ENCODE measurements around the gene OR2B2.

Gene OR2B2

DNA sequence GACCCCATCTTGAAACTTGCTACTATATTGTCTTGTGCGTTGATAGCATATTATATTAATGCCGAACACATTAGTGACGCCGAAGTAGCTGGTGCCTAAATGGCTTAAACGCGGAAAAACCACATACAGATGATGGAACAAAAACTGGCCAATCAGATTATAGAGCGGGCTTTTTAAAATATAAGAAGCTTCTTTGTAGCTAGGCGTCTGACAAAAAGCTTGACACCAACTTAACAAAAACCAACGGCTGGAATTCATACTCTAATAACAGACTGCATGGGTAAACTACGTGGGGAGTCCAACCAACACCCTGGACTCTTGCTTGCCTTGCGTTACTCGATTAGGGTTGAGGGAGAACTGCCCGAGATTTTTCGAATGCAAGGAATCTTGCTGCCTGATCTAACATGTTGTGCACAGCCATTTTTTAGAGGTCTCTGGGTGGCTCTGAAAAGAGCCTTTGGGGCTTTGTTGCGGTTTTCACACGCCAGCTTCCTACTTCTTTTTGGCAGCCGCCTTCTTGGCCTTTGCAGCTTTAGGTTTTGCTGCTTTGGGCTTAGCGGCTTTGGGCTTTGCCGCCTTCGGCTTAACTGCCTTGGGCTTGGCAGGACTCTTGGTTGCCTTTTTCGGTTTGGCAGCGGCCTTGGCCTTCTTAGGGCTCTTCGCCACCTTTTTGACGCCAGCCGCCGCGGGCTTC, 45.7 kb downstream of the OR2B2 start:
- TF ChIP-seq, protein P1, sequence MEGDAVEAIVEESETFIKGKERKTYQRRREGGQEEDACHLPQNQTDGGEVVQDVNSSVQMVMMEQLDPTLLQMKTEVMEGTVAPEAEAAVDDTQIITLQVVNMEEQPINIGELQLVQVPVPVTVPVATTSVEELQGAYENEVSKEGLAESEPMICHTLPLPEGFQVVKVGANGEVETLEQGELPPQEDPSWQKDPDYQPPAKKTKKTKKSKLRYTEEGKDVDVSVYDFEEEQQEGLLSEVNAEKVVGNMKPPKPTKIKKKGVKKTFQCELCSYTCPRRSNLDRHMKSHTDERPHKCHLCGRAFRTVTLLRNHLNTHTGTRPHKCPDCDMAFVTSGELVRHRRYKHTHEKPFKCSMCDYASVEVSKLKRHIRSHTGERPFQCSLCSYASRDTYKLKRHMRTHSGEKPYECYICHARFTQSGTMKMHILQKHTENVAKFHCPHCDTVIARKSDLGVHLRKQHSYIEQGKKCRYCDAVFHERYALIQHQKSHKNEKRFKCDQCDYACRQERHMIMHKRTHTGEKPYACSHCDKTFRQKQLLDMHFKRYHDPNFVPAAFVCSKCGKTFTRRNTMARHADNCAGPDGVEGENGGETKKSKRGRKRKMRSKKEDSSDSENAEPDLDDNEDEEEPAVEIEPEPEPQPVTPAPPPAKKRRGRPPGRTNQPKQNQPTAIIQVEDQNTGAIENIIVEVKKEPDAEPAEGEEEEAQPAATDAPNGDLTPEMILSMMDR (IDR thresholded peaks at IDR 0.05; ENCODE audit: insufficient read depth, low read depth, low read length, missing control alignments) = no peak
- DNase-seq (ENCODE audit: low read depth) = peak; percentile 93
- H3K4me3 ChIP-seq (ENCODE audit: low read depth, low read length) = peak overlapping the region; percentile 67

DNA sequence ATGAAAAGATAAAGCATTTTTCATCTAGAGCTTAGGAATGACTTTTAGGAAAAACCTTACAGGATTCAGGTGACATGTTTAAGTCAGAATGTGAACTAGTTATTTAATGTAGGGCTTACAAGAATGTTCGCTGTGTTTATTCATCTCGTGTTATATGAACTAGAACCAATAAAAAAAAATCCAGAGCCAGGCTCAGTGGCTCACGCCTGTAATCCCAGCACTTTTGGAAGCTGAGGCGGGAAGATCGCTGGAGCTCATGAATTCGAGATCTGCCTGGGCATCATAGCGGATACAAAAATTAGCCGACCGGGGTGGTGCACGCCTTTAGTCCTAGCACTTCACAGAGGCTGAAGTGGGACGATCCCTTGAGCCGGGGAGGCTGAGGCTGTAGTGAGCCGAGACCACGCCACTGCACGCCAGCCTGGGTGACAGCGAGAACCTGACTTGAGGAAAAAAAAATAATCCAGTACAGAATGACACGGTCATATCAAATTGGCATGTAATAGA, 46.3 kb downstream of the OR2B2 start:
- TF ChIP-seq, protein P1 (IDR thresholded peaks at IDR 0.05; ENCODE audit: insufficient read depth, low read depth, low read length, missing control alignments) = no peak
- H3K4me3 ChIP-seq (ENCODE audit: low read depth, low read length) = peak overlapping the region; percentile 67
- DNase-seq (ENCODE audit: low read depth) = peak; percentile 90

DNA sequence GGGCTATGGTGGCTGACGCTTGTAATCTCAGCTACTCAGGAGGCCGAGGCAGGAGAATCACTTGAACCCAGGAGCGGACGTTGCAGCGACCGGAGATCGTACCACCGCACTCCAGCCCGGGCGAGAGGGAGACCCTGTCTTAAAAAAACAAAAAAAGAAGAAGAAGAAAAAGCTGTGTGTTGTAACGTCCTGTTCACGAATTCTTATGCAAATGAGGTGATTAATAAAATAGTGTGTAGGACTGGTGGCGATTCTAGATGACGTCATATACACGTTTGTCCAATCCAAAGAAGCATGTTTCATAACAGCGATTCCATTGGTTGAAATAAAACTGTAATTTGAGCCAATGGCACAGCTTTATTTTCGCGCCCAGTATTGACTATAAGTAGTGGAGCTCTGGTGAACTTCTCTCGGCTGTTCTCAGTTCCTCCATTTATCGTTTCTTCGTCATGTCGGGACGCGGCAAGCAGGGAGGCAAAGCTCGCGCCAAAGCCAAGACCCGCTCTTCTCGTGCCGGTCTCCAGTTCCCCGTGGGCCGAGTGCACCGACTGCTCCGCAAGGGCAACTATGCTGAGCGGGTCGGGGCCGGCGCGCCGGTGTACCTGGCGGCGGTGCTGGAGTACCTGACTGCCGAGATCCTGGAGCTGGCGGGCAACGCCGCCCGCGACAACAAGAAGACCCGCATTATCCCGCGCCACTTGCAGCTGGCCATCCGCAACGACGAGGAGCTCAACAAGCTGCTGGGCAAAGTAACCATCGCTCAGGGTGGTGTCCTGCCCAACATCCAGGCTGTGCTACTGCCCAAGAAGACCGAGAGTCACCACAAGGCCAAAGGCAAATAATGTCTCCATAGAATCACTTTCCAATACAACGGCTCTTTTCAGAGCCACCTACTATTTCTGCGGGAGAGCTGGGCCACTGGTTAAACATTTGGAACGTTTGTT, 47.0 kb downstream of the OR2B2 start:
- H3K4me3 ChIP-seq (ENCODE audit: low read depth, low read length) = peak overlapping the region; percentile 67
- TF ChIP-seq, protein P1 (IDR thresholded peaks at IDR 0.05; ENCODE audit: insufficient read depth, low read depth, low read length, missing control alignments) = no peak
- peak; percentile 98 for DNase-seq (ENCODE audit: low read depth)

DNA sequence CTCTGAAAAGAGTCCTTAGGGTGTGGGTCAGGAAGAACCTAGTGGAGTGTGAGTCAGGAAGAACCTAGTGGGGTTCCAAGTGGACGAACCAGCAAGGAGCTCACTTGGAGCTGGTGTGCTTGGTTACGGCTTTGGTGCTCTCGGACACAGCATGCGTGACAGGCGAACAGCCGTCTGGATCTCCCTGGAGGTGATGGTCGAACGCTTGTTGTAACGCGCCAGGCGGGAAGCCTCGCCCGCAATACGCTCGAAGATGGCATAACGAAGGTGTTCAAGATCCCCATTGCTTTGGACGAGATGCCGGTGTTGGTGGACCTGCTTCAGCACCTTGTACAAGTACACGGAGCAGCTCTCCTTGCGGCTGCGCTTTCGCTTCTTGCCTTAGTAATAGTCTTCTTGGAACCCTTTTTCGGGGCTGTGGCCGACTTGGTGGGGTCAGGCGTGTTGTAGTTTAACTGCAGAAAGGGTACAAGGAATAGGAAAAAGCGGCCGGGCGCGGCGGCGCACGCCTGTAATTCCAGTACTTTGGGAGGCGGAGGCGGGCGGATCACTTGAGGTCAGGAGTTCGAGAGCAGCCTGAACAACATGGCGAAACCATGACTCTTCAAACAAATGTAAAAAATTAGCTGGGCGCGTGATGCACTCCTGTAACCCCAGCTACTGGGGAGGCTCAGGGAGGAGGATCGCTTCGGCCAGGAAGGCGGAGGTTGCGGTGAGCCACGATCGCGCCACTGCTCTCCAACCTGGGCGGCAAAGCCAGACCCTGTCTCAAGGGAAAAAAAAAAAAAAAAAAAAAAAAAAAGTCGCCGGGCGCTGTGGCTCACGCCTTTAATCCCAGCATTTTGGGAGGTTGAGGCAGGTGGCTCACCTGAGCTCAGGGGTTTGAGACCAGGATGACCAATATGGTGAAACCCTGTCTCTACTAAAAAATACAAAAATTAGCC, 48.0 kb downstream of the OR2B2 start:
- peak overlapping the region; percentile 67 for H3K4me3 ChIP-seq (ENCODE audit: low read depth, low read length)
- TF ChIP-seq, protein P1 (IDR thresholded peaks at IDR 0.05; ENCODE audit: insufficient read depth, low read depth, low read length, missing control alignments) = no peak
- peak; percentile 55 for DNase-seq (ENCODE audit: low read depth)

DNA sequence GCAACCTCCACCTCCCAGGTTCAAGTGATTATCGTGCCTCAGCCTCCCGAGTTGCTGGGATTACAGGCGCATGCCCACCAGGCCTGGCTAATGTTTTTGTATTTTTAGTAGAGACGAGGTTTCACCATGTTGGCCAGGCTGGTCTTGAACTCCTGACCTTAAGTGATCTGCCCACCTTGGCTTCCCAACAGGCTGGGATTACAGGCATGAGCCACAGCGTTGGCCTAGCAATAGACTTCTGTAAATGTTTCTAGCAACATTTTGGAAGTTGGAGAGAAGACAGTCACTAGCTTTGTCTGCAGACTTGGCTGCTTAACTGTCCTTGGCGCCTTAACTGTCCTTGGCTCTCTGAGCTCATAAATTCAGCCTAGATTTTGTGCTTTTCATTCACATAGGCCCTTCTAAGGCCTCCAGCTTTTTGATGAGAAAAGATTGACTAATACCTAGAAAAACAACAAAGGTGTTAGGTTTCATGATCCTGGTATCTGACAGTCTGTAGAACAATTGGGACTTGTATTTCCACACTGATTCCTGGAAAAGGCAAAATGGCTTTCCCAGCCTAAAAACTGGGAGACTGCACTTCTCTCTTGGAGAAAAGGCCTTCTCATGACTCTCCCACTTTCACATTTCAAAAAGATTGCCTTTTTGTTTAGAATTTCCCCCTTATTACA, 49.7 kb downstream of the OR2B2 start:
- TF ChIP-seq, protein P1 (IDR thresholded peaks at IDR 0.05; ENCODE audit: insufficient read depth, low read depth, low read length, missing control alignments) = no peak
- no peak overlapping the region for H3K4me3 ChIP-seq (ENCODE audit: low read depth, low read length)
- no peak for DNase-seq (ENCODE audit: low read depth)

DNA sequence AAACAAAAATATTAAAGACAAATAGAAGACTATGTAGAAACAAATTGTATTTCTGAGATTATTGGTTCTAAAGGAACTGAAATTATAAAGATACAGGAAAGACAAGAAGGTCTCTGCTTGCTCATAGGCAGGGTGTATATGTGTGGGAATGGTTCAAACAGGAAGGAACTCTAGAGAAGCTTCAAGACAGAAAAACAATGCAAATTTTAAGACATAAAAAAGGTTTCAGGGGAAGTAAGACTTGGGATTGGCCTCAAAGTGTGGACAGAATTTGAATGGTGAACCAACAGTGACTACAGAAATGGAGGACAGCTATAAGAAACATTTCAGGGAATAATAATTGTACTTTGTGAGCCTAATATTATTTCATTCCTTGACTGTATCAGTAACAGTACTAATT, 50.3 kb downstream of the OR2B2 start:
- DNase-seq (ENCODE audit: low read depth) = peak; percentile 17
- TF ChIP-seq, protein P1 (IDR thresholded peaks at IDR 0.05; ENCODE audit: insufficient read depth, low read depth, low read length, missing control alignments) = no peak
- no peak overlapping the region for H3K4me3 ChIP-seq (ENCODE audit: low read depth, low read length)

Data from GM12865 (cell line).